GM18507 (cell line): ENCODE results near the gene METTL27.
"Not testable (repeated sequence)": the region's sequence is repeated elsewhere in the genome, so short reads cannot be mapped to it uniquely, and the experiment has no call there.

Experiments
- DNase-seq: peaks from one replicate; pipeline ENCODE4 v3.0.0; 2011; ENCODE audit warnings: low read depth; ENCODE audit not compliant: insufficient read length; ENCODE audit errors: extremely low spot score
- FAIRE-seq: peaks from 2 replicates; lab custom pipeline; 2011; peaks lifted over from hg19 to GRCh38; lab: Jason Lieb, UNC

The METTL27 gene

DNA sequence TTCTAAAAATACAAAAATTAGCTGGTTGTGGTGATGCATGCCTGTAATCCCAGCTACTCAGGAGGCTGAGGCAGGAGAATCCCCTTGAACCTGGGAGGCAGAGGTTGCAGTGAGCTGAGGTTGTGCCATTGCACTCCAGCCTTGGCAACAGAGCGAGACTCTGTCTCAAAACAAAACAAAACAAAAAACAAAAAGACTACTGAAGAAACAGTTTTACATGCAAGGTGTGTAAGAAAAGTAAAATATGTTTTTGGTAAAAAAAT is 54.6 kb downstream of the METTL27 start:
- not testable (repeated sequence) for FAIRE-seq

GRCh38 chr7:73786588-73786987 is 55.7 kb downstream of the METTL27 start:
- FAIRE-seq: no peak
- DNase-seq: no peak

More for the DNA sequence above, 54.6 kb downstream of the METTL27 start:
- not testable (repeated sequence) for DNase-seq
